IMR-90 (cell line): ENCODE results near the gene MAPKAP1. TPM values are rescaled to one million over a fixed set of nuclear protein-coding genes. Genes with fewer than 3 reads are reported as not detected.

Source experiments
- ATAC-seq: fragments of 200-7000 bp; cut with Tn5 transposase; 2 replicates; pipeline ENCODE4 v1.9.1; 2020; ENCODE audit warnings: low read depth, mild to moderate bottlenecking, moderate library complexity
- BruUV-seq: library from RNA; stranded (reverse); fragments of 400-500 nt; replicated peaks from 2 replicates; lab custom pipeline; 2021; lab: Mats Ljungman, UMichigan
- CTCF ChIA-PET: fragments of 300-600 bp; formaldehyde crosslinking; extraction: SDS; loops from one replicate; lab custom pipeline; 2021; ENCODE audit warnings: antibody characterized with exemption; lab: Yijun Ruan, JAX
- POLR2A ChIA-PET: fragments of 300-600 bp; sonication (Branson Sonifier 250); formaldehyde crosslinking; loops from one replicate; lab custom pipeline; 2022; ENCODE audit warnings: antibody characterized with exemption; ENCODE audit not compliant: unreplicated experiment; lab: Charles Lee
- DNase-seq: peaks from one replicate; pipeline ENCODE4 v3.0.0; 2013
- H2AFZ ChIP-seq: replicated peaks from 2 replicates; pipeline ENCODE3; 2013; ENCODE audit warnings: low read length, mild to moderate bottlenecking; ENCODE audit not compliant: poor library complexity
- H2AK5ac ChIP-seq: 2 replicates; pipeline ENCODE4 v1.6.1; 2013; ENCODE audit warnings: low read depth, low read length, inconsistent platforms
- H2AK9ac ChIP-seq: replicated peaks from 2 replicates; pipeline ENCODE3; 2013; ENCODE audit warnings: mild to moderate bottlenecking, low read depth, low read length, moderate library complexity; ENCODE audit not compliant: poor library complexity
- H2BK120ac ChIP-seq: 2 replicates; pipeline ENCODE4 v1.6.1; 2013; ENCODE audit warnings: low read depth, low read length, inconsistent platforms
- H2BK15ac ChIP-seq: 3 replicates; pipeline ENCODE4 v1.6.1; 2013; ENCODE audit warnings: low read depth, low read length, inconsistent platforms
- H2BK20ac ChIP-seq: 2 replicates; pipeline ENCODE4 v1.6.1; 2013; ENCODE audit warnings: low read depth, mild to moderate bottlenecking, inconsistent platforms, low read length, moderate library complexity
- H2BK5ac ChIP-seq: 2 replicates; pipeline ENCODE4 v1.6.1; 2013; ENCODE audit warnings: mild to moderate bottlenecking, low read depth, low read length, inconsistent platforms; ENCODE audit not compliant: poor library complexity, severe bottlenecking
- H3K14ac ChIP-seq: replicated peaks from 2 replicates; pipeline ENCODE4 v1.6.1; 2013; ENCODE audit warnings: low read depth, low read length, inconsistent platforms
- H3K18ac ChIP-seq: 2 replicates; pipeline ENCODE4 v1.6.1; 2013; ENCODE audit warnings: low read depth, low read length, control low read depth
- H3K23ac ChIP-seq: 2 replicates; pipeline ENCODE4 v1.6.1; 2013; ENCODE audit warnings: low read depth, low read length, inconsistent platforms
- H3K27ac ChIP-seq: 2 replicates; pipeline ENCODE4 v1.5.1; 2013; ENCODE audit warnings: mild to moderate bottlenecking, control low read depth, low read length; ENCODE audit not compliant: insufficient read depth
- H3K27me3 ChIP-seq: 2 replicates; pipeline ENCODE4 v1.6.1; 2013; ENCODE audit warnings: low read length; ENCODE audit not compliant: control insufficient read depth, insufficient read depth
- H3K36me3 ChIP-seq: 2 replicates; pipeline ENCODE4 v1.6.1; 2013; ENCODE audit warnings: low read length, mixed read lengths; ENCODE audit not compliant: control insufficient read depth, insufficient read depth
- H3K4ac ChIP-seq: 2 replicates; pipeline ENCODE4 v1.6.1; 2013; ENCODE audit warnings: low read depth, low read length, inconsistent platforms
- H3K4me1 ChIP-seq: 2 replicates; pipeline ENCODE4 v1.6.1; 2013; ENCODE audit warnings: low read length, mixed read lengths; ENCODE audit not compliant: control insufficient read depth, insufficient read depth
- H3K4me2 ChIP-seq: 2 replicates; pipeline ENCODE4 v1.6.1; 2013; ENCODE audit warnings: low read depth, mild to moderate bottlenecking, control low read depth, low read length, moderate library complexity
- H3K4me3 ChIP-seq: 2 replicates; pipeline ENCODE4 v1.5.1; 2013; ENCODE audit warnings: low read depth, mild to moderate bottlenecking, control low read depth, low read length, moderate library complexity; ENCODE audit not compliant: insufficient read depth
- H3K56ac ChIP-seq: 2 replicates; pipeline ENCODE4 v1.6.1; 2013; ENCODE audit warnings: low read length, inconsistent platforms; ENCODE audit not compliant: insufficient read depth; ENCODE audit errors: extremely low read depth
- H3K79me1 ChIP-seq, 2 experiments: 2 replicates each; pipeline ENCODE4 v1.6.1; 2013; ENCODE audit warnings: low read length in 2 of 2, inconsistent platforms in 1 of 2, low read depth in 1 of 2
- H3K9ac ChIP-seq: 2 replicates; pipeline ENCODE4 v1.6.1; 2013; ENCODE audit warnings: low read depth, low read length, control low read depth
- H3K9me1 ChIP-seq: 2 replicates; pipeline ENCODE4 v1.6.1; 2013; ENCODE audit warnings: low read length, inconsistent platforms; ENCODE audit not compliant: insufficient read depth
- H3K9me3 ChIP-seq: 2 replicates; pipeline ENCODE4 v1.6.1; 2013; ENCODE audit warnings: low read length; ENCODE audit not compliant: control insufficient read depth, insufficient read depth
- H4K20me1 ChIP-seq: 2 replicates; pipeline ENCODE4 v1.6.1; 2013; ENCODE audit warnings: low read length, inconsistent platforms; ENCODE audit not compliant: insufficient read depth
- H4K5ac ChIP-seq: 2 replicates; pipeline ENCODE4 v1.6.1; 2013; ENCODE audit warnings: mild to moderate bottlenecking, low read depth, low read length, control low read depth
- H4K8ac ChIP-seq, 2 experiments: 2 replicates each; pipeline ENCODE4 v1.6.1; 2013; ENCODE audit warnings: low read depth in 2 of 2, low read length in 2 of 2, control low read depth in 1 of 2, inconsistent platforms in 1 of 2
- H4K91ac ChIP-seq: 2 replicates; pipeline ENCODE4 v1.6.1; 2013; ENCODE audit warnings: low read depth, low read length, inconsistent platforms; ENCODE audit not compliant: insufficient read depth
- MXI1 ChIP-seq: IDR thresholded peaks from 2 replicates; pipeline ENCODE4 v1.6.1; 2012; ENCODE audit warnings: low read depth, mild to moderate bottlenecking, low read length, moderate library complexity, borderline replicate concordance
- RFX5 ChIP-seq: IDR thresholded peaks from 2 replicates; pipeline ENCODE4 v1.8.0; 2012; ENCODE audit warnings: low read depth, mild to moderate bottlenecking, low read length, moderate library complexity
- WGBS, 2 experiments: methylation state at CpG; one replicate each; pipeline versions ENCODE4 v1.1.5 to v1.1.7; 2013; ENCODE audit warnings: missing lambda C conversion rate in 2 of 2; ENCODE audit not compliant: insufficient read length in 1 of 2; ENCODE audit errors: extremely low coverage in 2 of 2; 5-methylcytosine and 5-hydroxymethylcytosine counted together
- dilution Hi-C: fragments of 300-500 bp; cut with HindIII; formaldehyde crosslinking; loops from one replicate; pipeline ENCODE4 v1.14.3; 2018; ENCODE audit warnings: low sequenced_read_pairs; ENCODE audit not compliant: unreplicated experiment
- in situ Hi-C: fragments of 300-500 bp; cut with MboI; formaldehyde crosslinking; loops from 3 replicates; pipeline ENCODE4 v1.14.3; 2019; ENCODE audit warnings: low sequenced_read_pairs, inconsistent platforms, mixed read lengths
- intact Hi-C: fragments of 100-400 bp; cut with micrococcal nuclease; formaldehyde crosslinking; loops from 2 replicates; pipeline ENCODE4 v1.10.0; 2022
- polyA plus RNA-seq, 3 experiments: library from polyadenylated mRNA; depleted of rRNA; stranded (reverse); fragments of >200 nt; gene quantifications; 2 replicates each; pipeline ENCODE4 v1.2.3, GENCODE V29; 2012; ENCODE audit warnings: low replicate concordance in 1 of 3
- total RNA-seq: library from RNA; depleted of rRNA; stranded (reverse); fragments of >200 nt; gene quantifications from 2 replicates; pipeline ENCODE4 v1.2.3, GENCODE V29; 2012

MAPKAP1 gene
- total and polyA plus RNA-seq, 2 of the 4 experiments (the other 2 are of a cell fraction): 87.2 to 158 TPM

- Histone ChIP-seq H3K9ac (no peak overlapping the region), H3K4me1 (peaks cover 15% of the 10 kb centered on the region; the same call in 1 of the 2 replicates), H3K4me2 (no peak overlapping the region), H2AFZ (no peak overlapping the region), H3K56ac (no peak overlapping the region), H4K5ac (no peak overlapping the region), H4K8ac (no peak overlapping the region), H4K91ac (no peak overlapping the region; the same call in 1 of the 2 replicates), H3K14ac (no peak overlapping the region), H3K27ac (no peak overlapping the region), H3K4me3 (no peak overlapping the region), H2BK20ac (no peak overlapping the region), H2BK120ac (no peak overlapping the region), H2AK5ac (no peak overlapping the region), H2BK15ac (no peak overlapping the region), H3K36me3 (0 out of 2 replicates have a peak, but pooled peaks cover 2% of the 10 kb centered on the region), H3K9me1 (peaks cover 13% of the 10 kb centered on the region), H3K23ac (no peak overlapping the region), H2BK5ac (no peak overlapping the region), H2AK9ac (no peak overlapping the region), H3K27me3 (no peaks in the 10 kb centered on the region), H3K9me3 (no peaks in the 10 kb centered on the region), H3K79me1 (peaks cover 11 to 30% of the 10 kb centered on the region in 2 experiments), H3K18ac (no peak overlapping the region), H3K4ac (no peak overlapping the region), H4K20me1 (peaks cover 5% of the 10 kb centered on the region; the same call in 1 of the 2 replicates)
- dilution Hi-C loops (no loop called here), in situ Hi-C loops (no loop called here), intact Hi-C loops (no loop called here)
- no peak for DNase-seq
- no CpG with 5 or more reads among the region's 2 CpGs for WGBS, 2 experiments
- ATAC-seq: no peak
- CTCF ChIA-PET: no interaction called here
- no TSS peak for BruUV-seq
- POLR2A ChIA-PET: no interaction called here
- no peak for TF ChIP-seq RFX5
- no peak for TF ChIP-seq MXI1
Observed at GRCh38 chr9:125508249-125508648, 198.8 kb downstream of the MAPKAP1 start.
